ENCODE measurements around the gene LRRC27.

GRCh38 chr10:132311338-132311939 is 20.6 kb upstream of the LRRC27 start:
- TF ChIP-seq, protein P1, sequence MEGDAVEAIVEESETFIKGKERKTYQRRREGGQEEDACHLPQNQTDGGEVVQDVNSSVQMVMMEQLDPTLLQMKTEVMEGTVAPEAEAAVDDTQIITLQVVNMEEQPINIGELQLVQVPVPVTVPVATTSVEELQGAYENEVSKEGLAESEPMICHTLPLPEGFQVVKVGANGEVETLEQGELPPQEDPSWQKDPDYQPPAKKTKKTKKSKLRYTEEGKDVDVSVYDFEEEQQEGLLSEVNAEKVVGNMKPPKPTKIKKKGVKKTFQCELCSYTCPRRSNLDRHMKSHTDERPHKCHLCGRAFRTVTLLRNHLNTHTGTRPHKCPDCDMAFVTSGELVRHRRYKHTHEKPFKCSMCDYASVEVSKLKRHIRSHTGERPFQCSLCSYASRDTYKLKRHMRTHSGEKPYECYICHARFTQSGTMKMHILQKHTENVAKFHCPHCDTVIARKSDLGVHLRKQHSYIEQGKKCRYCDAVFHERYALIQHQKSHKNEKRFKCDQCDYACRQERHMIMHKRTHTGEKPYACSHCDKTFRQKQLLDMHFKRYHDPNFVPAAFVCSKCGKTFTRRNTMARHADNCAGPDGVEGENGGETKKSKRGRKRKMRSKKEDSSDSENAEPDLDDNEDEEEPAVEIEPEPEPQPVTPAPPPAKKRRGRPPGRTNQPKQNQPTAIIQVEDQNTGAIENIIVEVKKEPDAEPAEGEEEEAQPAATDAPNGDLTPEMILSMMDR (IDR thresholded peaks at IDR 0.05; ENCODE audit: insufficient read depth, low read length), result no peak
- no peak for TF ChIP-seq REST (IDR thresholded peaks at IDR 0.05; ENCODE audit: insufficient replicate concordance, low read depth)
- TF ChIP-seq POLR2AphosphoS5 (IDR thresholded peaks at IDR 0.05; ENCODE audit: low read depth), result no peak
- TF ChIP-seq SPI1 (IDR thresholded peaks at IDR 0.05; ENCODE audit: borderline replicate concordance, low read depth), result no peak

All from HL-60 (cell line).